Activated CD8-positive, alpha-beta T cell treated with anti-CD3 and anti-CD28 coated beads for 36 hours (primary cell): ENCODE measurements around the gene GFI1. TPM values are rescaled to one million over a fixed set of nuclear protein-coding genes. Genes with fewer than 3 reads are reported as not detected.

Experiments used
- ATAC-seq: fragments of 200-7000 bp; cut with Tn5 transposase; one replicate; pipeline ENCODE4 v1.10.0; 2021; ENCODE audit warnings: mild to moderate bottlenecking, moderate library complexity
- CTCF ChIA-PET: fragments of 350-600 bp; sonication (Branson Sonifier 250); formaldehyde crosslinking; loops from one replicate; lab custom pipeline; 2021; ENCODE audit warnings: antibody characterized with exemption; lab: Charles Lee
- POLR2A ChIA-PET: fragments of 350-600 bp; sonication (Branson Sonifier 250); formaldehyde crosslinking; loops from one replicate; lab custom pipeline; 2021; ENCODE audit warnings: antibody characterized with exemption; lab: Charles Lee
- DNase-seq: peaks from one replicate; pipeline ENCODE4 v3.0.0-alpha.2; 2020
- H3K27ac Mint-ChIP-seq: one replicate; pipeline ENCODE4 v1.8.0; 2021; ENCODE audit warnings: mild to moderate bottlenecking, mixed read lengths
- H3K27me3 Mint-ChIP-seq: one replicate; pipeline ENCODE4 v1.8.0; 2021; ENCODE audit warnings: mixed read lengths
- H3K36me3 Mint-ChIP-seq: one replicate; pipeline ENCODE4 v1.8.0; 2021; ENCODE audit warnings: low read depth, mixed read lengths
- H3K4me1 Mint-ChIP-seq: one replicate; pipeline ENCODE4 v1.8.0; 2021; ENCODE audit warnings: low read depth, mixed read lengths
- H3K4me3 Mint-ChIP-seq: one replicate; pipeline ENCODE4 v1.8.0; 2021; ENCODE audit warnings: mild to moderate bottlenecking, moderate library complexity, mixed read lengths
- H3K9me3 Mint-ChIP-seq: one replicate; pipeline ENCODE4 v1.8.0; 2021; ENCODE audit warnings: mixed read lengths
- CTCF ChIP-seq: fragments of 200-600 bp; IDR thresholded peaks from one replicate; pipeline ENCODE4 v1.8.0; 2022; ENCODE audit warnings: antibody characterized with exemption, mild to moderate bottlenecking
- intact Hi-C: fragments of 100-400 bp; cut with micrococcal nuclease; formaldehyde crosslinking; loops from one replicate; pipeline ENCODE4 v1.10.0; 2022
- total RNA-seq, 2 experiments: library from RNA; stranded (reverse); gene quantifications; one replicate each; pipeline ENCODE4 v1.2.3, GENCODE V29; 2021

Gene GFI1
- total RNA-seq, 2 experiments from 2014 or later, result 54.3 to 55.3 TPM

- H3K36me3 Mint-ChIP-seq, result no peaks in the 10 kb centered on the region
- no peak for TF ChIP-seq CTCF
- ChIA-PET POLR2A (no interaction called here), CTCF (interaction anchor here (1.7 kb wide), 1 partner anchor 134 kb away, joined by 5 read pairs; no protein-coding TSS in a partner anchor)
- no peak for ATAC-seq
- intact Hi-C loops, result no loop called here
- DNase-seq, result no peak
- H3K9me3 Mint-ChIP-seq, result no peaks in the 10 kb centered on the region
- H3K4me1 Mint-ChIP-seq, result peaks cover 6% of the 10 kb centered on the region
- no peak overlapping the region for H3K4me3 Mint-ChIP-seq
- H3K27ac Mint-ChIP-seq, result no peak overlapping the region
- H3K27me3 Mint-ChIP-seq, result no peaks in the 10 kb centered on the region
Measured at GRCh38 chr1:92444351-92444750, 42.4 kb downstream of the GFI1 start.

DNA sequence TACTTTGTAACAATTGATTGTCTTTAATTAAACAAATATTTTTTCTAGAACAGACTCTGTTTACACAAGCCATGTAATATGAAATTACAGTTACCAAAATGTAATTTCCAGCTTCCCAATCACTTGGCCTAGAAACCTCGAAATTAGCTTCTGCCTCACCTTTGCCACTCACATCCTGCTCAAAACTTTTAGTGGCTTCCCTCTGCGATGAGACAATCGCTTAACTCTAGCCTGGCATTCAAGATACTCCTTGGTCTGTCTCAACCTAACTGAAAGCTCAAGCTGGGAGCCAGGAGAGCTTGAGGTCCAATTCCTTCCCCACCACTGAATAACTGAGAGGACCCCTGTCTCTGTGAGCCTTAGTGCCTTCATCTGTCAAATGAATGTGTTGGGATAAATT is 42.8 kb downstream of the GFI1 start:
- H3K36me3 Mint-ChIP-seq, result no peaks in the 10 kb centered on the region
- no peak for TF ChIP-seq CTCF
- intact Hi-C loops, result no loop called here
- H3K4me1 Mint-ChIP-seq, result peaks cover 10% of the 10 kb centered on the region
- ChIA-PET POLR2A (no interaction called here), CTCF (interaction anchor here (1.7 kb wide), 1 partner anchor 134 kb away, joined by 5 read pairs; no protein-coding TSS in a partner anchor)
- H3K27ac Mint-ChIP-seq, result no peak overlapping the region
- no peak overlapping the region for H3K4me3 Mint-ChIP-seq
- no peaks in the 10 kb centered on the region for H3K27me3 Mint-ChIP-seq
- ATAC-seq (no peak), DNase-seq (no peak)
- H3K9me3 Mint-ChIP-seq, result no peaks in the 10 kb centered on the region

- Mint-ChIP-seq H3K27me3 (no peaks in the 10 kb centered on the region), H3K9me3 (no peaks in the 10 kb centered on the region), H3K4me1 (peaks cover 9% of the 10 kb centered on the region), H3K36me3 (no peaks in the 10 kb centered on the region), H3K27ac (no peak overlapping the region), H3K4me3 (no peak overlapping the region)
- POLR2A ChIA-PET, result interaction anchor here (0.6 to 1.3 kb wide), 3 partner anchors 37 to 109 kb away, joined by 3 to 4 read pairs (median 3); no protein-coding TSS in a partner anchor
- no peak for DNase-seq
- CTCF ChIA-PET, result interaction anchor here (1.7 kb wide), 1 partner anchor 132 kb away, joined by 5 read pairs; no protein-coding TSS in a partner anchor
- no peak for ATAC-seq
- TF ChIP-seq CTCF, result no peak
- intact Hi-C loops, result no loop called here
Measured at GRCh38 chr1:92442351-92442750, 44.4 kb downstream of the GFI1 start.

DNA sequence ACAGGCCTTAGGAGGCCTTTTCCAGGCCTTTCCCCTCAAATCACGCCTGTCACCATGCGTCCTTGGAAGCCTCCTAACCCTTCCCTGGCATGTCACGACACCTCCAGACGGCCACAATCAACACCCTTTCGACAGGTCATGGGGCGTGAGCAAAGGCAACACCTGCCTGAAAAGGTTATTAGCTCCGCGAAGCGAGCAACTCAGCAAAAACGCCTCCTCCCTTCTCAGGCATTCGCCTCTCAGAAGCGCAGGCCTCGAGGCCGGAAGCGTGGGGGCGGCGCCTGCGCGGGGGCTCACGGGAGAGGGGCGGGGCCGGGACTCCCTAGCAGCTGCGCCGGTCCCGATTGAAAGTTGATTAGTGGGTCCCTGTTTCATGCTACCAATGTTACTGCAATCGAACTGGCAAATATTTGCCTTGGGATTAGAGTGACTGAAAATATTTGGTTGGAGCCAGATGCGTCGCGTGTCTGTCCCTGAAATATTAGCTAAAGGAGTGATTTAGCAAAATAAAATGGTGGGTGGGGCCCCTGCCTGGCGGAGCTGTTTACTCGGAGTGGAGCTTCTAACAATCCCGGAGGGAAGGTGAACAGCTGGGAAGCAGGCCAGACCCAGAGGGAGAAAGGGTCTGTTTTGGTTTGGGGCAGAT is 44.9 kb downstream of the GFI1 start:
- no peaks in the 10 kb centered on the region for H3K9me3 Mint-ChIP-seq
- CTCF ChIA-PET, result interaction anchor here (1.7 kb wide), 1 partner anchor 131 kb away, joined by 5 read pairs; no protein-coding TSS in a partner anchor
- intact Hi-C loops, result no loop called here
- POLR2A ChIA-PET, result interaction anchor here (0.6 to 1.3 kb wide), 3 partner anchors 38 to 110 kb away, joined by 3 to 4 read pairs (median 3); no protein-coding TSS in a partner anchor
- peaks cover 9% of the 10 kb centered on the region for H3K4me1 Mint-ChIP-seq
- no peaks in the 10 kb centered on the region for H3K36me3 Mint-ChIP-seq
- H3K4me3 Mint-ChIP-seq, result no peak overlapping the region
- DNase-seq (no peak), ATAC-seq (no peak)
- no peak for TF ChIP-seq CTCF
- no peaks in the 10 kb centered on the region for H3K27me3 Mint-ChIP-seq
- no peak overlapping the region for H3K27ac Mint-ChIP-seq

GRCh38 chr1:92441316-92441696 is 45.4 kb downstream of the GFI1 start:
- no peaks in the 10 kb centered on the region for H3K36me3 Mint-ChIP-seq
- ChIA-PET POLR2A (no interaction called here), CTCF (interaction anchor here (1.7 kb wide), 1 partner anchor 131 kb away, joined by 5 read pairs; no protein-coding TSS in a partner anchor)
- TF ChIP-seq CTCF, result no peak
- intact Hi-C loops, result no loop called here
- no peaks in the 10 kb centered on the region for H3K9me3 Mint-ChIP-seq
- ATAC-seq (no peak), DNase-seq (no peak)
- no peak overlapping the region for H3K27ac Mint-ChIP-seq
- H3K27me3 Mint-ChIP-seq, result no peaks in the 10 kb centered on the region
- H3K4me3 Mint-ChIP-seq, result no peak overlapping the region
- H3K4me1 Mint-ChIP-seq, result peaks cover 7% of the 10 kb centered on the region
